Astrocyte (in vitro differentiated cells and primary cell): ENCODE measurements around the gene DNMBP.

Experiments
- EZH2 ChIP-seq: IDR thresholded peaks from 2 replicates; pipeline ENCODE4 v1.6.1; 2012; ENCODE audit warnings: mild to moderate bottlenecking, low read length, inconsistent platforms; ENCODE audit not compliant: insufficient read depth
- TF ChIP-seq, protein P1 (sequence below): IDR thresholded peaks from 2 replicates; pipeline ENCODE4 v1.5.1; 2011; ENCODE audit warnings: low read depth, mild to moderate bottlenecking, inconsistent platforms, low read length, moderate library complexity; ENCODE audit not compliant: insufficient read depth

DNA sequence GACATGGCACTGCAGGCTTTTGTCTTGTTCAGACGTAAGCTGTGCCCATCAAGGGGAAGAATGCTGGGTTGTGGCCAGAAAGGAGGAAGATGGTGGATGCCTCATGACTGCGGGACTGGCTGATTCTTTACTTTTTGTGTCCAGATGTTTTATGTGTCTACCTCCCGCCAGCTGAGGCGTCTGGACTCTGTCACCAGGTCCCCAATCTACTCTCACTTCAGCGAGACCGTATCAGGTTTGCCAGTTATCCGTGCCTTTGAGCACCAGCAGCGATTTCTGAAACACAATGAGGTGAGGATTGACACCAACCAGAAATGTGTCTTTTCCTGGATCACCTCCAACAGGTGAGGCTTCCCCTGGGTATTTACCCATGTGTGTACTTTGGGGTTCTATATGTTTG is 173.8 kb downstream of the DNMBP start:
- no peak for TF ChIP-seq EZH2
- TF ChIP-seq, protein P1, sequence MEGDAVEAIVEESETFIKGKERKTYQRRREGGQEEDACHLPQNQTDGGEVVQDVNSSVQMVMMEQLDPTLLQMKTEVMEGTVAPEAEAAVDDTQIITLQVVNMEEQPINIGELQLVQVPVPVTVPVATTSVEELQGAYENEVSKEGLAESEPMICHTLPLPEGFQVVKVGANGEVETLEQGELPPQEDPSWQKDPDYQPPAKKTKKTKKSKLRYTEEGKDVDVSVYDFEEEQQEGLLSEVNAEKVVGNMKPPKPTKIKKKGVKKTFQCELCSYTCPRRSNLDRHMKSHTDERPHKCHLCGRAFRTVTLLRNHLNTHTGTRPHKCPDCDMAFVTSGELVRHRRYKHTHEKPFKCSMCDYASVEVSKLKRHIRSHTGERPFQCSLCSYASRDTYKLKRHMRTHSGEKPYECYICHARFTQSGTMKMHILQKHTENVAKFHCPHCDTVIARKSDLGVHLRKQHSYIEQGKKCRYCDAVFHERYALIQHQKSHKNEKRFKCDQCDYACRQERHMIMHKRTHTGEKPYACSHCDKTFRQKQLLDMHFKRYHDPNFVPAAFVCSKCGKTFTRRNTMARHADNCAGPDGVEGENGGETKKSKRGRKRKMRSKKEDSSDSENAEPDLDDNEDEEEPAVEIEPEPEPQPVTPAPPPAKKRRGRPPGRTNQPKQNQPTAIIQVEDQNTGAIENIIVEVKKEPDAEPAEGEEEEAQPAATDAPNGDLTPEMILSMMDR: no peak
